HG03064 (cell line): ENCODE measurements around the gene ADCYAP1.

Experiments used
- ATAC-seq: cut with Tn5 transposase; IDR thresholded peaks from one replicate; pipeline ENCODE4 v1.9.1; 2021; ENCODE audit warnings: low read depth; ENCODE audit not compliant: unreplicated experiment

ADCYAP1 gene

DNA sequence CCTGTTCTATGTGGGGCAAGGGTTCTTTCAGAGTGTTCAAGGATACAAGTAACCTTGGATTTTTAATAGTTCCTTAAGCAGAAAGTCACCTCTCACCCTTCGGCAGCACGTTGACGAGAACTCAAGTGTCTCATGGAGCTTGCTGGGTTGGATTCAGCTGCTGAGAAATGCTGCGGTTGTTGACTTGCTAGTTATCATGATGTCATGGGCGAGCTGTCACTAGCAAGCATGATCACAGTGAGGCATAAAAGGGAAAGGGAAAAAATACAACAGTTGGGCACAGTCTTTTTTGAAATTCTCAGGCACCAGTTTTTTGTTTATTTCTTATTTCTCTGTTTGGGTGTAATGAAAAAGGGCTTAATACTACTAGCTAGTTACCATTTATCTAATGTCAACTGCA, 53.2 kb downstream of the ADCYAP1 start:
- ATAC-seq = no peak

DNA sequence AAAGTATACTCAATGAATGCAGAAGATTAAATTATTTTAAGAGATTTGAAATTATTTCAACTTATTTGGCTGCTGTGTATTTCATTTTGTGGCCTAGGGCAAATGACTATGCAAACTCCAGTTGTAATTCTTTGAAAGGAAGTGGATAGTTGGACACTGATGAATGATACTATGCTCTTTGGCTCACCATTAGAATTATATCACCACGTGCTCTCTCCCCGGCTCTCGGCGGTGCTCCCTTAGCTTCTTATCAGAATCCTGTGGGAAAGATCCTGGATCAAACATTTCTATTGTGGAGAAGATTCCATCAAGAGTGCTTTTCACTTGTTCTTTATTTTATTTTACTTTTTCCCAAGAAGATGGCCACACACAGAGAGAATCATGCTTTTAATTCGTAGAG, 55.2 kb downstream of the ADCYAP1 start:
- ATAC-seq = no peak
